ENCODE data around the gene GID4.

Gene GID4

GRCh38 chr17:18017958-18018357 is 21.2 kb upstream of the GID4 start:
- DNase-seq, result no peak

DNA sequence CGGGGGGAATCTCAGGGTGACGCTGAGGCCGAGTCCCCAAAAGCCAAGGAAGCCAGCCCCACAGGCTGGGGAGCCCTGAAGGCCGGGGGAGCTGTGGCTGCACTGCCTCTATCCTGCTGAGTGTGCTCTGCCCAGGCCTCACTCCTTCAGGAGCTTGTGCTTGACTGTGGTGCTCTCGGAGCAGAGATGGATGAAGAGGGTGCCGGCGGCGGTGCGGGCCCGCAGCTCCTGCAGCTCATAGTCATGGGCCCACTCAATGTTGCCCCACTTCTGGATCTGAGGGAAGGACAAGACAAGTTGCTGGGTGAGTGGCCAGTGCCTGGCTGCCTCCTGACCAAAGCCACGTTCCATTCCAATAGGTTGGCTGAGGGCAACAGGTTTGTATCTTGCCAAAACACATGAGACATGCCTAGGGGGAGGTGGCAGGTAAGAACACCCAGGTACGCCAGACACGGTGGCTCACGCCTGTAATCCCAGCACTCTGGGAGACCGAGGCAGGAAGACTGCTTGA is 20.7 kb upstream of the GID4 start:
- no peak for DNase-seq

- DNase-seq, result no peak
Observed at GRCh38 chr17:18019838-18020154, 19.4 kb upstream of the GID4 start.

GRCh38 chr17:18020971-18021370 is 18.2 kb upstream of the GID4 start:
- DNase-seq, result no peak

GRCh38 chr17:18021372-18021771 is 17.8 kb upstream of the GID4 start:
- DNase-seq, result no peak

DNA sequence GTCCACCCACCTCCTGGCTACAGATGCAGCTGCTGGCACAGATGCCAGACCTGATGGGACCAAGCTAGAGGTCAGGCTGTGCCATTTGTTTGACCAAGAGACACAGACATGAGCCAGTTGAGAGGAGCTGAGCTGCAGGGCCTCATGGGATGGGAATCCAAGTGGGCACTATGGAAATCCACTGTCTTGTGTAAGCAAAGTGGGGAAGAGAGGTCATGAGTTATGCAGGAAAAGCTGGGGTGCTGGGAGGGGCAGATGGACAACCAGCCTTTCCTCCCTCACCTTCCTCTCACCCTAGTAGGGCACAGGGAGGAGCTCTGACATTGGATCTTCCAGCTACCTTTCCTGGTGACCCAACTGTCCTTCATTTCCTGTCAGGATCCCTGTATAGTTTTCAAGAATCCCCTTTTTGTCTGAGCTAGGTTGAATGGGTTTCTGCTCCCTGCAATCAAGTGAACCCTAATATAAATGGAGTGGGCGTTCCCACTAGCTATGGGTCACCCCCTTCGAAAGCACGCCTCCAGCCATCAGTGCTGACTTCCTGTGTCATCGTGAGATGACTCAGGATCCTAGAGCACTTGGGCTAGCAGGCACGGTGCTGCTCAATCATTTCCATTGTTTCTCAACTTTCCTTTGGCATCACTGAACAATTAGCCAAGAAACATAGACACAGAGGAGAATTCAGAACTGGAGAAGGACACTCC is 13.8 kb upstream of the GID4 start:
- no peak for DNase-seq

- DNase-seq, result peak; percentile 95
Observed at GRCh38 chr17:18025945-18026776, 13.0 kb upstream of the GID4 start.

DNA sequence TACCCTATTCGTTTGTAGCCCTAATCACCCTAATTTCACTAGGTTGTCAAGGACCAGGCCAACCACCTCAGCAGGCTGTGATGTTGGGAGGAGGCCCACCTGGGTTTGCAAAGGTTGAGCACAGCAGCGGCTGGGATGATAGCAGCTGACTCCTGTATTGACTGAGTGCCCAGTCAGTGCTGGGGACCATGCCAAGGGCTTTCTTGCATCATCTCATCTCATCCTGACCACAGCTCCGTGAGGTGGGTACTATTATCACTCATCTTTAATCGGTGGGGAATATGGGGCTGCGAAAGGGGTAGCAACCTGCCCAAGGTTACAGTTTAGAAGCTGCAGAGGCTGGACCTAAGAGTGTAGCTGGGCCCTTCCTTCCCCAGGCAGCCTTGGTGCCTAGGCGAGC is 11.9 kb upstream of the GID4 start:
- peak; percentile 88 for DNase-seq

GRCh38 chr17:18028114-18028951 is 10.9 kb upstream of the GID4 start:
- DNase-seq, result no peak

GRCh38 chr17:18028952-18029540 is 10.2 kb upstream of the GID4 start:
- DNase-seq, result no peak

DNA sequence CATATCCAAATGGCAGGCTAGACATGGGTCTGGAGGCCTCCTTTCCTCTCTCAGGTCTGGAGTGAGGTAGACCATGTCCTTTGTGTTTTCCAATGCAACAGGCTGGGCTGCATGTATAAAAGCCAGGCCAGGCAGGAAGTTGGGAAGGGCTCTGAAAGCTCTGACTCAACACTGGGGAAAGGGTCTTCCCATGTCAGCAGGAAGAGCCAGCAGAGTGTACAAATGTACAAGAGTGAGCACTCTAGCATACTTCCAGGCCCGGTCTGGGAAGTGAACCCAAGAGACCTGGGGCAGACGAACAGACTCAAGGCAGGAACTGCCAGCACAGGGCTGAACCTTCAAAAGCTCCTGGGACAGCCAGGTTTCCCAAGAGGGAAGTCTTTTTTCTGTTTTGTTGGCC is 7.3 kb upstream of the GID4 start:
- DNase-seq, result no peak

- DNase-seq, result peak; percentile 94
Observed at GRCh38 chr17:18033442-18034099, 5.6 kb upstream of the GID4 start.

DNA sequence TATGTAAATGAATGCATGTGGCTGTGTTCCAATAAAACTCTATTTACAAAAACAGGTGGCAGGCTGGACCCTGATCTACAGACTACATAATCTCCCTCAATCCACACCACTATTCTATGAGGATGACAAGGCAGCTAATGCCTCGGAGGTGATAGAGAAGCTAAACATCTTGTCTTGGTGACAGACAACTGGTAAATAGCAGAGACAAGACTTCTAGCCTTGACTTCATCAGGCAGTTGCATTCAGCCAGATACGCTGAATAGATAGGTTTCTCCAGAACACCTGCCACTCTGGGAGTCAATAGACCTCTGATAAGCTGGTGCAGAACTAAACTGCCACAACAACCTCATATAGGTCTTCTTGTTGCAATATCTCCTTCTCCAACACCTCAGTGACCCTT is 3.5 kb upstream of the GID4 start:
- DNase-seq, result no peak

DNA sequence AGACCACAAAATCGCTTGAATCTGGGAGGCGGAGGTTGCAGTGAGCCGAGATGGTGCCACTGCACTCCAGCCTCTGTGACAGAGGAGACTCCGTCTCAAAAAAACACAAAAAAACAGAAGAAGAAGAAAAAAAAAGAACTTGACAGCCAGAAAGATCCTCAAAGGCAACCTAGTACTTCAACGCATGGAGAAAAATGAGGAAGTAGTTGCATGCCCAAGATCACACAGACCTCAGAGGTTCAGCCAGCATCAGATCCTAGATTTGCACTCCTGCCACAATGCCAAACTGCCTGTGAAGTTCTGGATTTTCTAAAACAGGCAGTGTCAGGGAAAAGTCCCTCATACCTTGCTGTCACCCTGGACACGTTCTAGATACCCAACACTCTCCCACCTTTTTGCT is 1.7 kb upstream of the GID4 start:
- no peak for DNase-seq

GRCh38 chr17:18038149-18038850 is 908 bp upstream of the GID4 start:
- no peak for DNase-seq

GRCh38 chr17:18039535-18040260 is 490 bp downstream of the GID4 start:
- no peak for DNase-seq

GRCh38 chr17:18040261-18040858 is 1.2 kb downstream of the GID4 start:
- DNase-seq, result no peak

DNA sequence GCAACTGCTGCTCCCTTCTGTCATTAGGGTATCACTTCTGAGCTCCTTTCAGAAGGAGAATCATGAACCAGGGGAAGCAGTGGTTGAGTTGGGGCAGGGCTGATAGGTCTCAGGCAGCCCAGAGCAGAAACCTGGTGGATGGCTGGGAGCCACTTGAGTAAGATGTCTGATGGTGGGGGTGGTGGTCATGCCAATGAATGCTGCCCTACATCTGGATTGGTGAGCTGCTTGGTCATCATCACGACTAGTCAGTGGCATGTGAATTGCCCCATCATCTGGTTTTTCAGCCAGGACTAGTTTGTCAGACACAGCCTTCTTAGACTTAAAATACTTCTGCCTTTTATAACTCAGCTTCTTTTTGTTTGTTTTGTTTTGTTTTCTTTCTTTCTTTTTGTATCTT is 2.6 kb downstream of the GID4 start:
- no peak for DNase-seq

DNA sequence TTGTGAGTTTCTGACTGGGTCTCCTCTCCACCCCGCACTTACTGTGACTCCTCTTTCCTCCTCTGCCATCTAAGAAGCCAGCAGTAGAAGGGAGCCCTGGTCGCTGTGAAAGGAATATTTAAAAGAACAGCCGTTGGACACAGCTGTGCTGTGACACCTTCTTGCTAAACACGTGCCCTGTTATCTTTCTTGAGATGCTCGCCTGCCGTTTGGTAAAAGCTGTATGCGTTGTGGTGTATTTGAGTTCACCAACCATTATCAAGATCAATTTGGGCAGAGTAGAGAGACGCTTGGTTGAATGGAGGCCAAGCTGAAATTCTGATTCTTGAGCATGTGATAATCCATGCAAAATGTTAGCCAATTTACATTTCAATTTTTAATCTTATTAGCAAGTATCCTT is 3.8 kb downstream of the GID4 start:
- no peak for DNase-seq

GRCh38 chr17:18043491-18043890 is 4.3 kb downstream of the GID4 start:
- no peak for DNase-seq

DNA sequence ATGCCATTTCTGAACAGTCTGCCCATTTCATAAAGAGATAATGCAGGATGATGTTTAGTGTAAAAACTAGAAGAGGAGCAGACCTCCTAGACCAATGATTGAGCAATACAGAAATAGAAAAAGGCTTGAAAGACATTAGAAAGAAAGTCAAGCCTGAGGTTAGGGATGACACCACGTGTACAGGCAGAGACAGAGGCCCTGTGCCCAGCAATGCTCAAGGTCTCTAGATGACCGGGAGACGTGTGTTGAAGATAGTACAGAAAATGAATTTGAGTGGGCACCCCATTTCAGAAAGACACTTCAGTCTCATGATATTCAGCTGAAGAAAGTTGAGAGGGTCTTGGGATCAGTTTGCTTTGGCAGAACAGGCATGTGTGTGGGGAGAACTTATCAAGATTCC is 5.4 kb downstream of the GID4 start:
- DNase-seq, result no peak

Data from SHP77 treated with DMSO at 0.1 percent for 48 hours (cell line).